AML-193 (cell line): ENCODE measurements around the gene PTPRQ.
A peak's percentile ranks its signal among the peaks of the same experiment; 100 is the strongest.
"Not testable (repeated sequence)": the region's sequence is repeated elsewhere in the genome, so short reads cannot be mapped to it uniquely, and the experiment has no call there.

Source experiments
- DNase-seq, 2 experiments: peaks; one replicate each; lab custom pipeline; 2025; lab: John Stamatoyannopoulos, UW

Gene PTPRQ

GRCh38 chr12:80472911-80473500 is 29.0 kb downstream of the PTPRQ start:
- DNase-seq, result peak; percentile 54 to 62

- not testable (repeated sequence) for DNase-seq
Observed at GRCh38 chr12:80477521-80478145, 33.6 kb downstream of the PTPRQ start.

DNA sequence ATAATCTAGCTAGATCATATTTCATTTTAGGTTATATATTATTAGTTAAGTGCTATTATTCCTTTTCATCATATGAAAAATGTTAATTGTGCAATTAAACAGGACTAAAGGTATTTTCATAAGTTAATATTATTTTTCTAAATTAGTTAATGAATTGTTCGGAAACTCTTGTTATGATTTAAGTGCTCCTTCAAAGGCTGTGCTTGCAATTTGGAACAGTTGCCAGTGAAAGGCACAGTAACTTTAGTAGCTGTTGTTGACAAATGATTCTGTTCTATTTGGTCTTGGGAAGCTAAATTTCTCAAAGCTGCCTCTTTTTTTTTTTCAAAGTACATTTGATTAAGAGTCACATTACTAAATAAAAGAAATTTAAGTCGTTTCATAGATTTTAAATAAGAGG is 40.7 kb downstream of the PTPRQ start:
- no peak for DNase-seq

- no peak for DNase-seq
Observed at GRCh38 chr12:80485222-80485987, 41.4 kb downstream of the PTPRQ start.

DNA sequence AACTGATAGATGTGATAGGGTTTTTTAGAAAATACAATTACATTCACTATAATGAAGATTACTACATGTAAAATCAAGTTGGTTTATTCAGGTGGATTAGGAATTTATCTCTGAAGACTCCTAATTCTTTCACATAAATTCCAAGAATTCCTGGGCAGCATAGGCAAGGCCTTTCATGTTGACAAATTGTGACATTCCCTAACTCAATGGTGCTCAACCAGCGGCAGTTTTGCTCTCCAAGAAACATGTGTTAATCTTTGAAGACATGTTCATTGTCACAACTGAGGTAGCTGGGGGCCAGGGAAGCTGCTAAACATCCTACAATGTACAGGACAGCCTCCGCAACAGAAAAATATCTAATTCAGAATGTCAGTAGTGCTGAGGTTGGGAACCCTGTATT is 46.3 kb downstream of the PTPRQ start:
- no peak for DNase-seq

GRCh38 chr12:80491166-80491565 is 47.1 kb downstream of the PTPRQ start:
- no peak for DNase-seq

GRCh38 chr12:80493466-80493865 is 49.4 kb downstream of the PTPRQ start:
- no peak for DNase-seq

- DNase-seq, result no peak
Observed at GRCh38 chr12:80494836-80495235, 50.8 kb downstream of the PTPRQ start.

DNA sequence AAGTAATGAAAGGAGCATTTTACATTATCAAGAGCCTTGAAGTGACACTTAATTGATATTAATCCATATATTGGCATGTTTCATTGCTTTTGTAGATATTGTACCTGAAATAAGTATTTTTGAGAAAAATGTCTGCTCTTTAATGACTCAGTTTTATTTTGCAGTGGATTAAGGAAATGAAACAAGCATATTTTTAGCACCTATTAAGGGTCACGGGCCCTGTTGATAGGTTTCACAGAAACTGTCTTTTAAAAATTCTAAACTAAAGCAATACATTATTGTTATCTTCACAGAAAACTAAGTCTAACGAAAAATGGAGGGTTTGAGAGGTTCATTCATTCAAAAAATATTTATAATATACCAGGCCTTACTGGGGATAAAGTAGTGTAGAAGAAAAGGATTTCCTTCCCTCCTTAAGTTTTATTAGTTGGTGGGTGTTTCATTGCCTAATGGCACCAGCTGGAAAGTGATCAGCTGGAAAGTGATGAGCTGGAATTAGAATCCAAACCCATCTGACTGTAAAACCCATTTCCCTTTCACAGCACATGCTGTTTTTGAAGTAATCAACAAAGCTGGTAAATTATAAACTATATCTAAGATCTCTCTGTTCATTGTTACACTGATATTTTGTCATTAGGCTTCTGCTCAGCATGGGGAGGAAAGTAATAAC is 54.2 kb downstream of the PTPRQ start:
- DNase-seq, result no peak

GRCh38 chr12:80504389-80505163 is 60.5 kb downstream of the PTPRQ start:
- DNase-seq, result peak in 1 of 2 experiments; percentile 2

DNA sequence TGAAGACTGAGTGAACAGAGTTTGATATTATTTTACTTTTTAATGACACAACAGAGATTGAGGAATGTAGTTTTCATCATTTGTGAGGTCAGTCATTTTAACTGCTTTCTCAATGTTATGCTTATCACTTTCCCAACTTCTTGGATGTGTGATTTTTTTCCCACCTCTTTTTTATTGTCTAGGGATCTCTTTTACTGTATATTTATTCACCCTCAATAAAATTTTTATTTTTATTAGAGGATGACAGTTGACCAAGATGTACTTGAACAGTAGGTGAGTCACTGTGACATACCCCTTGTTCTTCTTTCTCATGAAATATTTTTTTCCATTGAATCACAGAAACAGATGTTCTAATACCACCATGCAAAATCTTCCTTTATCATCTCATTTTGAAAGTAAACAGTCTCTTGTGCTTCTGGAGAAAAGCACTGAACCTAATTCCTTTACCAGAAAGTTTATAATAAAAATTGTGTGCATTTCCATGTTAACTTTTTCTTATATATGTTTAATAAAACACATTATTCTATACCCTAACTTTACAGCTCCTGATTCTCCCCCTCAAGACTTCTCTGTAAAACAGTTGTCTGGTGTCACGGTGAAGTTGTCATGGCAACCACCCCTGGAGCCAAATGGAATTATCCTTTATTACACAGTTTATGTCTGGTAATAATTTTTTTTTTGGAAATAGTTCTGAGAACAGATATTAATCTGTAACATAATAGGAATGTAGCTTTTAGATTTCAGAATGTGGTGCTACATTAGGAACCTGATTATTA is 65.9 kb downstream of the PTPRQ start:
- no peak for DNase-seq

DNA sequence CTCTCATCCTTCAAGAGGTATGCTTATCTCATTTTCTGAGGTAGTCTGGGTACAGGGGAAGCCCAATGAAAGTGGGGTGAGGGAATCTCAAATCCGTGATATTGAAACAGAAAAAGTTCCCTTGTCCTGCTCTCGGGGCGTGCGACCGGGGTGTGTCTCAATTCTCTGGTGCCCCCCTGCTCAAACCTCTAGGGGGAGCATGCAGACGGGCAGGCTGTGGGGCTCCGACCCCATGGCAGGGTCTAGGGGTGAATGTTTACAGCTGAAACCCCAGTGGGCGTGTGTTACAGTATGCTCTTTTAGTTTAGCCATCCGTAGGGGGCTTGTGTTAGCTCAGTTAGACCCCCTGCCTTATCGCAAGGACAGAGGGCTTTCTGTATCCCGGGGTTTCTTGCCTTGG is 68.7 kb downstream of the PTPRQ start:
- no peak for DNase-seq

DNA sequence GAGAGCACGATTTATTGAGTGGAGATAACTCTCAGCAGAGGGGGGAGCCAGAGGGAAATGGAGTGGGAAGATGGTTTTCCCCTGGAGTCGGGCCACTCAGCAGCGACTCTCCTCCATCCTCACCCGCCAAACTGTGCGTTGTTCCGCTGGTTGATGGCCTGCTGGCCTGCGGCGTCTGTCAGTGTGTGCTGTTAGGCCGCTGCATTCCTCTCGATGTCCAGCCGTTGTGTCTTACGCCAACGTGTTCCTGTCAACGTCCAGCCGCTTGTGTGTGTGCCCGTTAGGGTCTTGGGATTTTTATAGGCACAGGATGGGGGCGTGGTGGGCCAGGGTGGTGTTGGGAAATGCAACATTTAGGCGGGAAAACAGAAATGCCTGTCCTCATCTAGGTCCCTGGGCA is 69.2 kb downstream of the PTPRQ start:
- DNase-seq, result no peak

GRCh38 chr12:80517655-80518054 is 73.6 kb downstream of the PTPRQ start:
- DNase-seq, result no peak

DNA sequence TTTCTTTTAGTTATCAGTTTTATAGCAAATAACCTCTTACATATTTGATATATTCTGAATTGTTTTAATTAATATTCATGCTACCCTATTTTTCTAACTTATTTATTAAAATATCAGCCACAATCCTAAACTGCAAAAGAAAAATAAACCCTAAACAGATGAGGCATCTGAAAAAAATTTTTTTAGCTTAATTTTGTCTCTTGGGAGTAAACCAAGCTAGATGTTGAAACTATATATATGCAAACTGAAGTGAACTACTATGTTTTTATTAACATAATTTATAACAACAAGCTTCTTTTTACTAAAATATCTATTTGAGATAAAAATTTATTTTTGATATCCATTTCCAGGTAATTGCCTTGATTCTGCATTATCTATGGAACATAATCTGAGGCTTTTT is 87.6 kb downstream of the PTPRQ start:
- no peak for DNase-seq

- DNase-seq, result no peak
Observed at GRCh38 chr12:80539029-80539428, 95.0 kb downstream of the PTPRQ start.

DNA sequence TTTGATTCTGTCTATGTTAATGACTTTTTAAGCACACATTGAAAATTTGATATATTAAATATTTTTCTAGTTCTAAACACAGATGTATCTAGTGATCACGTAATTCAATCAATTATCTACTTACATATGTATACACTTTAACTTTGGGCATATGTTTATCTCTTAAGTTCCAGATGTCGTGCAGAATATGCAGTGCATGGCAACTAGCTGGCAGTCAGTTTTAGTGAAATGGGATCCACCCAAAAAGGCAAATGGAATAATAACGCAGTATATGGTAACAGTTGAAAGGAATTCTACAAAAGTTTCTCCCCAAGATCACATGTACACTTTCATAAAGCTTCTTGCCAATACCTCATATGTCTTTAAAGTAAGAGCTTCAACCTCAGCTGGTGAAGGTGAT is 105.3 kb downstream of the PTPRQ start:
- no peak for DNase-seq

DNA sequence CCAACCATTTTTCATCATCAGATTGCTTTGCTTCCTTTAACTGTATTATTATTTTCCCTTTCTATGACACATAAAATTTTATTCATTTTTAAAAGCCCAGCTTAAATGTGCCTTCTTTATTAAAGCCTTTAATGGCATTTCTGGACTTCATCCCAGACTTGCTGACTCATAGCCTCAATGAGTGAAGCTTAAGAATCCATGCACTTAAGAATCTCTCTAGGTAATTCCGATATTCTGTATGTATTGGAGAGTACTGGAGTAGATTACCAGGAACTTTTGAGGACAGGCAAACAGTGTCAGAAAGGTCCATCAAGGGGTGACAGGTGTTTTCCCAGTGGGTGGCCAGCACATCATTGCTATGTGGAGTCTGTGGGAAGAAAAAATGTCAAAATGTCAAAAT is 107.9 kb downstream of the PTPRQ start:
- no peak for DNase-seq

GRCh38 chr12:80553316-80553715 is 109.3 kb downstream of the PTPRQ start:
- no peak for DNase-seq

DNA sequence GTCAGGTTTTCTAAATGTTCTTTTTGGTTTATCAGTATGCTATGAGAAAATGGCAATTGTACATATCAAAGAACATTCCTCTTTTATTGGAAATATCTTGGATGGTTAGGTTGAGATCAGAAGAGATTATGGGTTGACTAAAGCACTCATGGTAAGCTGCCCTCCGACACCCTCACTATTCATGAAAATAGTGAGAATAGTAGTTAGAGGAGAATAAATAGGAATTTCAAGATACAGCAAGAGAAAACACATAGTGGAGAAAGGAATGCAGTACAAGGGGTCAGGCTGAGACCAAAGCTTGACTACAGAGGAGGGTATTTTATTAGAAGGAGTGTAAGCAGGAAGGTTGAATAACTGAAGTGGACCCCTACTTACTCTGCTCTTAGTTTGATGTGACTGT is 112.5 kb downstream of the PTPRQ start:
- DNase-seq, result no peak

DNA sequence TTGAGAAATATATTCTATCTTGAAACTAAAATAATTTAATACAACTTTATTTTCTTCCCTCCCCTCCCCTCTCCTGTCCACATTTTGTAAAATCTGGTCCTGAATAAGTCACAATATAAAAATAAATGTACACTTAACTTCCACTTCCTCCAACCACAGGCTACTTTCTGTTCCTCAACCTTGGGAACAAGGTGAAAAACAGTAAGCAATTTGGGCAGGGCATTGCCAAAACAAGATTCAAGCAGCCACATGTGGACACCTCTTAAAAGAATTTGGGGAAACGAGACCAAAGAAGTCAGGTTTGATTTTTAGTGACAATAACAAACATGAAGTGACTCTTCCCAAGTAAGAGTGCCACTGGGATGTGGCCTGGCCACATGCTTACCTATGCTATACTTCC is 115.7 kb downstream of the PTPRQ start:
- DNase-seq, result no peak
